VCaP (cell line): ENCODE measurements around the gene ANXA3.

Experiments
- H3K27ac ChIP-seq: fragments of 450-650 bp; 2 replicates; pipeline ENCODE4 v1.5.1; 2017
- TF ChIP-seq, protein P1 (sequence below): fragments of 450-650 bp; conservative IDR thresholded peaks from 2 replicates; pipeline ENCODE4 v1.5.1; 2017; ENCODE audit warnings: mild to moderate bottlenecking, moderate library complexity

Gene ANXA3

DNA sequence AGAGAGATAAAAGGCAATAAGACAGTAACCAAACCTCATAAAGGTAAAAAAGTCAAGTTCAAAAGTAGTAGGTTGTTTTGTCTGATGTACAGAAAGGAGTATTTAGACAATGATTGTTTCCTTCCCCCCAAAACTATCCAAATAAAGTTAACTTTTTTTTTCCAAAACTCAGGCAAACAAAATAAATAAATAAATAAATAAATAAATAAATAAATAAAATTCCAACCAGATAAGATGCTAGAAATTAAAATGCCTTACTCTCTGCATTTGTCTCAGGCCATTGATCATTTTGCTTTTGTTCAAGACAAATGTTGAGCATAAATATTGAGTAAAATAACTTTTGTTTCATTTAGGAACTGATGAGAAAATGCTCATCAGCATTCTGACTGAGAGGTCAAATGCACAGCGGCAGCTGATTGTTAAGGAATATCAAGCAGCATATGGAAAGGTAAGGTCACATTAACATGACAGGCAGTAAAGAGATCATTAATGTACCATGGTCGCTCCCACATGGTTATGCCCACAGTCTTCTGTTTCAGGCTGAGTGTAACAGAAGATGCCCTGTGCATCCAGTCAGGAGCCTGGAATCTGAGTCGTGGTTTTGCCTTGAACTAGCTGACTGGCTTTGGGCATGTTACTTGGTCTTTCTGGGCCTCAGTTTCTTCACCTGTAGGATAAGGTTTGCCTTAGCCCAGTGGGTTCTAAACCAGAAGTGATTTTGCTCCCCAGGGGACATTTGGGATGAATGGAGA lies 27.3 kb downstream of the ANXA3 start:
- H3K27ac ChIP-seq, result no peak overlapping the region
- TF ChIP-seq, protein P1, sequence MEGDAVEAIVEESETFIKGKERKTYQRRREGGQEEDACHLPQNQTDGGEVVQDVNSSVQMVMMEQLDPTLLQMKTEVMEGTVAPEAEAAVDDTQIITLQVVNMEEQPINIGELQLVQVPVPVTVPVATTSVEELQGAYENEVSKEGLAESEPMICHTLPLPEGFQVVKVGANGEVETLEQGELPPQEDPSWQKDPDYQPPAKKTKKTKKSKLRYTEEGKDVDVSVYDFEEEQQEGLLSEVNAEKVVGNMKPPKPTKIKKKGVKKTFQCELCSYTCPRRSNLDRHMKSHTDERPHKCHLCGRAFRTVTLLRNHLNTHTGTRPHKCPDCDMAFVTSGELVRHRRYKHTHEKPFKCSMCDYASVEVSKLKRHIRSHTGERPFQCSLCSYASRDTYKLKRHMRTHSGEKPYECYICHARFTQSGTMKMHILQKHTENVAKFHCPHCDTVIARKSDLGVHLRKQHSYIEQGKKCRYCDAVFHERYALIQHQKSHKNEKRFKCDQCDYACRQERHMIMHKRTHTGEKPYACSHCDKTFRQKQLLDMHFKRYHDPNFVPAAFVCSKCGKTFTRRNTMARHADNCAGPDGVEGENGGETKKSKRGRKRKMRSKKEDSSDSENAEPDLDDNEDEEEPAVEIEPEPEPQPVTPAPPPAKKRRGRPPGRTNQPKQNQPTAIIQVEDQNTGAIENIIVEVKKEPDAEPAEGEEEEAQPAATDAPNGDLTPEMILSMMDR, result no peak

DNA sequence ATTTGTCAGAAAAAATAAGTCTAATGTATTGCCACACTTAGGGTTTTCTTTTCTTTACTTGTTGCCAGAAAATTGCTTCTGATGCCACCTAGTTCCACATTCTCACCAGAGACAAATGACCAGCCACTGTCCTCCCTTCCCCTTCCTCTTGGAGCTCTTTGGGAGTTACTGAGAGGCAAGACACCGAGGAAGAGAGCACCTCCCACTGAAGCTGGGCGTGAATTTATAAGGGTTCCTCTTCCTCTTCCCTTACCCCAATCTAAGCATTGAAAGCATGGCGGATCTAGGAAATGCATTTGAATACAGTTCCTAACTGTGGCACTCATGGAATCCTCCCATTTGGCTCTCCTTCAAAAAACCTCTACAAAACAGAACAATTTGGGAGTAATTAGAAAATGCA lies 30.0 kb downstream of the ANXA3 start:
- no peak overlapping the region for H3K27ac ChIP-seq
- TF ChIP-seq, protein P1, result no peak

DNA sequence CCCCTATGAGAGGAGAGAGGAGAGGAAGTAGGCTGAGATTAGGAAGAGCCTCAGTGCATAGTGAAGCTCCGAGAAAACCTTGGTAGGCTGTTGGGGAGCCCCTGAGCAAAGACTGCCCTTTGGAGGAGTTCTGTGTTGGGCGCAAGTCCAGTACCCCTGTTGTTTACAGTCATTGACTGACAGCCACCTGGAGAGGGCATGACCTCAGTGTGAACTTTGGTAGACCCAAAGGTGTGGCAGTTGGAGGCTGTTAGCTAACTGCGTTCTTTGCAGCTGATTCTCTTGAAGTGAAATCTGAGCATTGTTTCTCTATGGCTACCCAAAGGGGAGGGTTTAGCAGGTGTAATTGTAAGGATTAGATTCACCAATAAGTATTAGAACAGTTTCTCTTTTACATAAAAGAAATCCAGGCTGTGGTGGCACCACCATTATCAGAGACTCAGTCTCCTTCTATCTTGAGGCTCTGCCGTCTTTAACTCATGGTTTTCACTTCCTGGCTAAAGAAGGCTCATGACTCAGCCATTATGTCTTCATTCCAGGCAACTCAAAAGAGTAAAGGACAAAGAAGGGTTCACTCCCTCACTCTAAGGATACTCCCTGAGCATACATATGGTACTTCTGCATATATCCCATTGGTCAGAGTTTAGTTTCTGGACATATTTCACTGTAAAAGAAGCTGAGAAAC lies 33.4 kb downstream of the ANXA3 start:
- H3K27ac ChIP-seq, result no peak overlapping the region
- TF ChIP-seq, protein P1, result no peak

DNA sequence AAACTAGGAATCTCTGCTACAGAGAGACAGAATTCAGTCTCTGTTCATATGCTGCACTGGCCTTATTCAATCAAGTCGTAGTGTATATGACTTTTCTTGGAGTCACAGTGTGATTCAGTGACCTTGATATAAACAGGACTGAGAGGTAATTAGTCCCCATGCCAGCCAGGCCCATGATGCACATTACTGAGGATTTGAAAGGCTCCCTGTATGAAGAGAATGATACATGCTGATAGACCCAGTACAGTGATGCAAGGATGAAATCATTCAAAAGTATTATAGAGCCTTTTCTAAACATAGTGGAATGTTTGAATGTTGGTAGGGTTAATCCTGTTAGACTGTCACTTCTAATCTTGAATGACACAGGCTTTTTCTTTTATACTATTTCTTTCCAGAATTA lies 34.1 kb downstream of the ANXA3 start:
- TF ChIP-seq, protein P1, result no peak

DNA sequence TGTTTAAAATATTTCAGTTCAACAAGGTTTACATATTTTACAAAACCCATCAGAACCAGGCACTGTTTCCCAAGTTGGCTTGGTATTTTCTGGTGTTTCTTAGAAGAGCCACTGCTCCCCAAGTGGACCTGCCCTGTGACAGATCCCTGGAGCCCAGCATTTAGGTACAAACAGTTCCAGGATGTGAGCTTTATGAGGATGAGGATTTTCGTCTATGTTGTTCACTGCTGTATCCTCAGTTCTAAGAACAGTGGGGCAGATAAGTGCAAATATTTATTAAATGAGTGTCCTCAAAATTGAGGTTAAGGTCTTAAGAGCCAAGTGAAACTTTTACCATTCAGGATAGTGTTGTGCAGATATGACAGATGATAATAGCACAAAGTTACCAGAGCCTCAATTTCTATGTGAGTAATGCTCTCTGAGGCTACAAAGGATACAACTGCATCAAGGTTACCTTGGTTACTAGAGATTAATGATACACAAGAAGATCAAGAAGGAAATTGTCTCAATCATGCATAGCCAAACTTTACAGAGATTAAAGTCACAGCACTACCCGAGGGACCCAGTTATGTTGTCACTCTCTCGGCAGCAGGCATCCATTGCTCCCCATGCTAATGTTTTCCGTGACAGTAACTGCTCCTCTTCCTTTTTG lies 37.5 kb downstream of the ANXA3 start:
- TF ChIP-seq, protein P1, result no peak
- H3K27ac ChIP-seq, result no peak overlapping the region

More for the DNA sequence above, 34.1 kb downstream of the ANXA3 start:
- no peak overlapping the region for H3K27ac ChIP-seq

DNA sequence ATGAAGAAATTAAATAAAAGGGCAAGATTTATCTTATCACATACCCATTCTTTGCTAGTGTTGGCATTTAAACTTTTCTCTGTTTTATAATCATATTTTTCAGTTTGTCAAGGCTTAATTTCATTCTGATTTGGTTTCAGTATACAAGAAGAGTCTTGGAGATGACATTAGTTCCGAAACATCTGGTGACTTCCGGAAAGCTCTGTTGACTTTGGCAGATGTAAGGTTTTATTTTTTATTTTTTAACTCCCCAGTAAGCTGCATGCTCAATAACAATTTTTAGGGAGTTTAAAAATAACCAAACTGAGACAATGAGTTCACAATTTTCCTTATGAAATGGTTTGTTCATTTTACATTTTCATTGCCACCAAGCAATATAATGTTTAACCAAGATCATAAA lies 39.8 kb downstream of the ANXA3 start:
- TF ChIP-seq, protein P1, result no peak
- H3K27ac ChIP-seq, result no peak overlapping the region

DNA sequence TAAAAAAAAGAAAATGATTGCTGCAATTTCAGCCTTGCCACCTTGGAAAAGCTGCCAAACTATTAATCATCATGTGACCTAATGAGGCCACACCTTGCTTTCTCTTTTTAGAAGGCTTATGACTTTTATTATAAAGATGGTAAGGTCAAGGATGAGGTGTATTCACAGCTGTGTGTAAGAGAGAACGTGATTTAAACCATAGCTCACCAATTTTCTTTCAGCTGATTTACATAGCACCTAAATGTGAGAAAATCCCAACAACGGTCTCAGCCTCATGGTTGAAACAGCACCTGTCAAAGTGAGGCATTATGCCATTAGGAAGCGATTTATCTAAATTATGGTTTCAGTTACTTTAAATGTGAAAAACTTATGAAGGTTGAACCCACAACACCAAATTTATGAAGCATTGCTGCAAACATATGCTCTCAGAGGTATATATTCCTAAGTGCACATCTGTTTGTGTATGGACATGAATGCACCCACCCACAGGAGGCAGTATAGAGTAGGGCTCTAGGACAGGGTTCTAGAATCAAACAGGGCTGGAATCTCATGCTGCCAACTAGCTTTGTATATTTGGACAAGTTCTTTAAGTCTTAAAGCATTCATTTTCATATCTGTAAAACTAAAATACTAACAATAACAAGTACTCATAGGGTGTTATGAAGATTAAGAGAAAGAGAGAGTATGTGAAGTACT lies 40.7 kb downstream of the ANXA3 start:
- TF ChIP-seq, protein P1, result peak; percentile 44
- no peak overlapping the region for H3K27ac ChIP-seq
